ENCODE data around the gene TFPT.

DNA sequence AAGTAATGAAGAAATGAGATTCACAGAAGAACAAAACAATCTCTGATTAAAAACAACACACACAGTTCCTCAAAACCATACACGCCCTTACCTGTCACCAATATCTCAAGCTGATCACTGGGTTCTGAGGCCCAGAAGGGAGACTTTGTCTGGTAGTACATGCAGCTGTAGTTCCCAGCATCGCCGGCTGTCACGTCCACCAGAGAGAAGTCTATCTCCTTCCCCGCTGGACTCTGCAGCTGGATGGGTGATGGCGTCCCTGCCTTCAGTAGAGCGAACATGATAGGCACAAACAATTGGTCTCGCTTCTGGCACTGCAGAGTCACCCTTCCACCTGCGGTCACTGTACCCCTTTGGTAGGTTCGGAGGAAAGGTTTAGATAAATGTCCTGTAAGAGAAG is 41.6 kb downstream of the TFPT start:
- TF ChIP-seq, protein P1, sequence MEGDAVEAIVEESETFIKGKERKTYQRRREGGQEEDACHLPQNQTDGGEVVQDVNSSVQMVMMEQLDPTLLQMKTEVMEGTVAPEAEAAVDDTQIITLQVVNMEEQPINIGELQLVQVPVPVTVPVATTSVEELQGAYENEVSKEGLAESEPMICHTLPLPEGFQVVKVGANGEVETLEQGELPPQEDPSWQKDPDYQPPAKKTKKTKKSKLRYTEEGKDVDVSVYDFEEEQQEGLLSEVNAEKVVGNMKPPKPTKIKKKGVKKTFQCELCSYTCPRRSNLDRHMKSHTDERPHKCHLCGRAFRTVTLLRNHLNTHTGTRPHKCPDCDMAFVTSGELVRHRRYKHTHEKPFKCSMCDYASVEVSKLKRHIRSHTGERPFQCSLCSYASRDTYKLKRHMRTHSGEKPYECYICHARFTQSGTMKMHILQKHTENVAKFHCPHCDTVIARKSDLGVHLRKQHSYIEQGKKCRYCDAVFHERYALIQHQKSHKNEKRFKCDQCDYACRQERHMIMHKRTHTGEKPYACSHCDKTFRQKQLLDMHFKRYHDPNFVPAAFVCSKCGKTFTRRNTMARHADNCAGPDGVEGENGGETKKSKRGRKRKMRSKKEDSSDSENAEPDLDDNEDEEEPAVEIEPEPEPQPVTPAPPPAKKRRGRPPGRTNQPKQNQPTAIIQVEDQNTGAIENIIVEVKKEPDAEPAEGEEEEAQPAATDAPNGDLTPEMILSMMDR (conservative IDR thresholded peaks at IDR 0.05; ENCODE audit: low read depth, low read length) = no peak
- no peak for TF ChIP-seq EZH2 (IDR thresholded peaks at IDR 0.05; ENCODE audit: borderline replicate concordance, low read depth, low read length, poor library complexity, severe bottlenecking)
